Chondrocyte (in vitro differentiated cells): Measurements from ENCODE around the gene SPDEF. TPM values are rescaled to one million over a fixed set of nuclear protein-coding genes. Genes with fewer than 3 reads are reported as not detected.
A peak's percentile ranks its signal among the peaks of the same experiment; 100 is the strongest.

Source experiments
- DNase-seq: peaks from one replicate; pipeline ENCODE4 v3.0.0; 2021; ENCODE audit warnings: mixed read lengths, low spot score
- H3K27ac Mint-ChIP-seq: one replicate; pipeline ENCODE4 v1.8.0; 2021; ENCODE audit warnings: mild to moderate bottlenecking, moderate library complexity, mixed read lengths; ENCODE audit not compliant: unreplicated experiment
- H3K27me3 Mint-ChIP-seq: 2 replicates; pipeline ENCODE4 v1.8.0; 2021; ENCODE audit warnings: low read depth, mixed read lengths
- H3K36me3 Mint-ChIP-seq: 2 replicates; pipeline ENCODE4 v1.8.0; 2021; ENCODE audit warnings: low read depth, mixed read lengths
- H3K4me1 Mint-ChIP-seq: 2 replicates; pipeline ENCODE4 v1.8.0; 2021; ENCODE audit warnings: low read depth, mild to moderate bottlenecking, mixed read lengths
- H3K4me3 Mint-ChIP-seq: one replicate; pipeline ENCODE4 v1.8.0; 2021; ENCODE audit warnings: mild to moderate bottlenecking, moderate library complexity, mixed read lengths; ENCODE audit not compliant: unreplicated experiment
- H3K9me3 Mint-ChIP-seq: 2 replicates; pipeline ENCODE4 v1.8.0; 2021; ENCODE audit warnings: low read depth, mixed read lengths
- total RNA-seq: library from RNA; stranded (reverse); gene quantifications from 3 replicates; pipeline ENCODE4 v1.2.1, GENCODE V29; 2021
- TF ChIP-seq, protein P1 (sequence below): fragments of 200-600 bp; sonication (generic); IDR thresholded peaks from 2 replicates; pipeline ENCODE4 v1.5.0; 2021; ENCODE audit warnings: antibody characterized with exemption, mild to moderate bottlenecking, moderate library complexity

Gene SPDEF
- total RNA-seq, 1 donor from 2014 or later = 0.10 TPM

DNA sequence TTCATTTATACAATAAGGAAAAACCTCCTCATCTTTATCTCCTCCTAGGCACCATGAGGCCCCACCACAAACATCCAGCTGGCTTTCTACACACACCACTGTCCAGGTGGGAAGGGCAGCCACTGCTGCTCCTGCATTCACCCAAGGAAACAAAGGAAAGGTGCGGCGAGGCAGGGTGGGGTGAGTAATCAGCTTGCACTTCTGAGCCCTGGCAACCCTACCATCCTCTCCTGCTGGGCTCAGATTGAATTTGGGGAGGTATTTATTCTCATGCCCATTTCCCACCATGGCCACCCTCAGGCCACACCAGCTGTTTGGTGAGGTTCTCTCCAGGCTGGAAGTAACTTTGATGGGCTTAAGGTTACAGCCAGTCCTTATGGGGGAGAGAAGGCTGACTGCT, 31.2 kb upstream of the SPDEF start:
- H3K27ac Mint-ChIP-seq = no peak overlapping the region
- peak; percentile 52 for DNase-seq
- H3K9me3 Mint-ChIP-seq = no peaks in the 10 kb centered on the region
- no peak overlapping the region for H3K4me3 Mint-ChIP-seq
- TF ChIP-seq, protein P1, sequence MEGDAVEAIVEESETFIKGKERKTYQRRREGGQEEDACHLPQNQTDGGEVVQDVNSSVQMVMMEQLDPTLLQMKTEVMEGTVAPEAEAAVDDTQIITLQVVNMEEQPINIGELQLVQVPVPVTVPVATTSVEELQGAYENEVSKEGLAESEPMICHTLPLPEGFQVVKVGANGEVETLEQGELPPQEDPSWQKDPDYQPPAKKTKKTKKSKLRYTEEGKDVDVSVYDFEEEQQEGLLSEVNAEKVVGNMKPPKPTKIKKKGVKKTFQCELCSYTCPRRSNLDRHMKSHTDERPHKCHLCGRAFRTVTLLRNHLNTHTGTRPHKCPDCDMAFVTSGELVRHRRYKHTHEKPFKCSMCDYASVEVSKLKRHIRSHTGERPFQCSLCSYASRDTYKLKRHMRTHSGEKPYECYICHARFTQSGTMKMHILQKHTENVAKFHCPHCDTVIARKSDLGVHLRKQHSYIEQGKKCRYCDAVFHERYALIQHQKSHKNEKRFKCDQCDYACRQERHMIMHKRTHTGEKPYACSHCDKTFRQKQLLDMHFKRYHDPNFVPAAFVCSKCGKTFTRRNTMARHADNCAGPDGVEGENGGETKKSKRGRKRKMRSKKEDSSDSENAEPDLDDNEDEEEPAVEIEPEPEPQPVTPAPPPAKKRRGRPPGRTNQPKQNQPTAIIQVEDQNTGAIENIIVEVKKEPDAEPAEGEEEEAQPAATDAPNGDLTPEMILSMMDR = no peak
- H3K27me3 Mint-ChIP-seq = no peaks in the 10 kb centered on the region
- peaks cover 4% of the 10 kb centered on the region for H3K36me3 Mint-ChIP-seq
- no peaks in the 10 kb centered on the region for H3K4me1 Mint-ChIP-seq

DNA sequence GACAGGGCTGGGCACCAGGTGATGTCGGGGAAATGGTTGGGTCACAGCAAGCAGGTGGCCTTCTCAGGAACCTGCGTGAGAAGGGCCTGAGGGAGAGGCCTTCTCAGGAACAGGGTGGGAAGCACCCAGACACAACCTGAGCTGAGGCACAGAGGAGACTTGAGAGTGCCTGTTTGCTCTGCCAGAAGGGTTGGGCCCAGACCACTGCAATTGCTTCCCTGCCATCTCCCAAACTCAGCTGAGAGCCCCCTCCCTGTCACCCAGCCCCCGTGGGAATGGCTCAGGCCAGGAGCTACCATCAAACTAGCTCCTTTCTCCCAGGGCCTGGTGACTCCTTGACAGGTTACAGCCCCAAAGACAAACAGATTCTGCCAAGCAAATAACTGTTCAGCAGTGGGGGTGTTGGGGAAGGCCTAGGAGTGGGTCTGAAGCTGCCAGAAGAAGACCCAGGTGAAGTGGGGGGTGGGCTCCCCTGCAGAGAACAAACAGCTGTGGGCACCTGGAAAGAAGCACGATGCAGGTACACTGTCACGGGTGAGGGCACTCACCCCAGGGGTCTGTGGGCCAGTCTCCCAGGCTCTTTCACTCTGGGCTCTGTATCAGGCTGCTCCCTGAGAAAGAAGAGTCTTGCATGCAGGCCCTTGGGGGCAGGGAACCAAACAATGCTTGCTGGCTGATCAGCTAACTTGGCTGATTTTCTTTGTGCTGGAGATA, 30.4 kb upstream of the SPDEF start:
- TF ChIP-seq, protein P1 = no peak
- no peak overlapping the region for H3K4me3 Mint-ChIP-seq
- H3K4me1 Mint-ChIP-seq = no peaks in the 10 kb centered on the region
- H3K36me3 Mint-ChIP-seq = peaks cover 4% of the 10 kb centered on the region
- H3K27me3 Mint-ChIP-seq = no peaks in the 10 kb centered on the region
- DNase-seq = peak; percentile 51
- no peaks in the 10 kb centered on the region for H3K9me3 Mint-ChIP-seq
- H3K27ac Mint-ChIP-seq = no peak overlapping the region

DNA sequence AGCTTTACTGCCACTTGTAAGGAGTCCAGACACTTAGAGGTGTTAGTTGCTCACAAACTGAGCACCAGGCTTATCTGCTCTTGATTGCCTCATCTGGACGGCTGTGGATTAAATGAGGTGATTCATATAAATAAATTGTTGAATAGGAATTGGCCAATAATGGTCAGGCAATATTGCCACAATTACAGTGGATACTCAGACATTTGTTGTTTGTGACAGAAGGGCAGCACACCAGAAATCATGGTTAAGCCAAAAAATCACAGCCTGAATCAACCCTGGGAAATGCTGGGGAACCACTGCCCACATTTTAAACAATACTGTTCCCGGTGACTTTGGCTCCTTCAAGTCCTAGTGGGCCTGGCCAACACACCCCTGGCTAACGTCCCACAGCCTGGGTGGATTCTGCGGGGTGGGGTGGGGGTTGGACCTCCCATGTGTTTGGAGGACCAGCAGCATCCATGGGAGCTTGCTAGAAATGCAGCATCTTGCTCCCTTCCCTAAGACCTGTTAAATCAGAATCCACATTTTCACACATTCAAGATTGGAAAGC, 29.5 kb upstream of the SPDEF start:
- Mint-ChIP-seq H3K4me3 (no peak overlapping the region), H3K27me3 (no peaks in the 10 kb centered on the region), H3K27ac (no peak overlapping the region), H3K9me3 (no peaks in the 10 kb centered on the region), H3K4me1 (no peaks in the 10 kb centered on the region), H3K36me3 (peaks cover 4% of the 10 kb centered on the region)
- TF ChIP-seq, protein P1 = no peak
- peak; percentile 35 for DNase-seq

DNA sequence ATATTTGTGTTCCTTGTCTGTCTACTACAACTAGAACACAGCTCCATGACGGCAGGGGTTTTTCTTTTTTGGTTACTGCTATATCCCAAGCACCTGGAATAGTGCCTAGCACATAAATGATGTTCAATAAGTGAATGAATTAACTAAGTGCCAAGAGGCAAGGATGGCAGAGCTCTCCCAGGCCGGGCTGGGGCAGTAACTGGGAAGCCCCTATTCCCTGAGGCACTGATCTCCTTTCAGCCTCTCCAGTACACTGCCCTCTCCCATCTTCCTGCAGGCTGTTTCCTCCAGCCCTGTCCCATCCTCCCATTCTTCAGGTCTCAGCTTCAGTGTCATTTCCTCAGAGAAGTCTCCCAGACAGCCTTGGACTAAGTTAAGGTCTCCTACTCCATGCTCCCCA, 29.0 kb upstream of the SPDEF start:
- Mint-ChIP-seq H3K4me3 (no peak overlapping the region), H3K36me3 (peaks cover 4% of the 10 kb centered on the region), H3K9me3 (no peaks in the 10 kb centered on the region), H3K4me1 (no peaks in the 10 kb centered on the region), H3K27ac (no peak overlapping the region), H3K27me3 (no peaks in the 10 kb centered on the region)
- peak; percentile 39 for DNase-seq
- TF ChIP-seq, protein P1 = no peak

DNA sequence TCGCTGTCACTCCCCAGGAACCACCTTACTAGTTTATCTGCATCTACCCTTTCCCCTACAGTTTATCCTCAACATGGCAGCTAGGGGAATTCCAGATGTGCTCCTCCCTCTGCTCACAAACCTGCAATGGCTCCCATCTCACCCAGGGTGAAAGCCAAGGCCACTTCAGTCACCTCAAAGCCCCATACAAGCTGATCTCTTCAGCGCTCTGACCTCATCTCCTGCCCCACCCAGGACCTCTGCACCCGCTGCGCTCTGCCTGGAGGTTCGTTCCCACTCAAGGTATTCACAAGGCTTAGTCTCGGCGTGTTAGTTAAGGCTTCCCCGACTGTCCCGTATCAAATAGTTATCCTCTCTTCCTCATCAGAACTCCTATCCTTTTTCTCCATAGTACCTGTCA, 28.6 kb upstream of the SPDEF start:
- peak; percentile 43 for DNase-seq
- Mint-ChIP-seq H3K27ac (no peak overlapping the region), H3K36me3 (peaks cover 4% of the 10 kb centered on the region), H3K4me1 (no peaks in the 10 kb centered on the region), H3K9me3 (no peaks in the 10 kb centered on the region), H3K4me3 (no peak overlapping the region), H3K27me3 (no peaks in the 10 kb centered on the region)
- TF ChIP-seq, protein P1 = no peak
